Ishikawa (cell line): ENCODE results near the gene LARP4B.

Source experiments
- CEBPB ChIP-seq: IDR thresholded peaks from 2 replicates; pipeline ENCODE4 v1.6.1; 2012
- CREB1 ChIP-seq: IDR thresholded peaks from 2 replicates; pipeline ENCODE4 v1.6.1; 2012; ENCODE audit warnings: low read depth
- EGR1 ChIP-seq: IDR thresholded peaks from 2 replicates; pipeline ENCODE4 v1.6.1; 2012
- EP300 ChIP-seq: IDR thresholded peaks from 2 replicates; pipeline ENCODE4 v1.6.1; 2012; ENCODE audit warnings: borderline replicate concordance
- FOXM1 ChIP-seq: IDR thresholded peaks from 2 replicates; pipeline ENCODE4 v1.6.1; 2012; ENCODE audit warnings: low read depth, borderline replicate concordance
- NFIC ChIP-seq: IDR thresholded peaks from 2 replicates; pipeline ENCODE4 v1.6.1; 2012
- RAD21 ChIP-seq: IDR thresholded peaks from 2 replicates; pipeline ENCODE4 v1.6.1; 2012; ENCODE audit warnings: low read depth
- TAF1 ChIP-seq: IDR thresholded peaks from 2 replicates; pipeline ENCODE4 v1.6.1; 2012; ENCODE audit warnings: low read depth, mild to moderate bottlenecking
- TCF12 ChIP-seq: IDR thresholded peaks from 2 replicates; pipeline ENCODE4 v1.6.1; 2012; ENCODE audit warnings: low read depth
- YY1 ChIP-seq: IDR thresholded peaks from 2 replicates; pipeline ENCODE4 v1.6.1; 2012; ENCODE audit warnings: low read depth
- ZBTB7A ChIP-seq: IDR thresholded peaks from 2 replicates; pipeline ENCODE4 v1.6.1; 2012; ENCODE audit warnings: low read depth
- TF ChIP-seq, protein P1 (sequence below): IDR thresholded peaks from 2 replicates; pipeline ENCODE4 v1.6.1; 2012
- TF ChIP-seq, protein P2 (sequence below): IDR thresholded peaks from 2 replicates; pipeline ENCODE4 v1.6.1; 2012; ENCODE audit warnings: low read depth, mild to moderate bottlenecking
- TF ChIP-seq, protein P3 (sequence below): IDR thresholded peaks from 2 replicates; pipeline ENCODE4 v1.6.1; 2012

DNA sequence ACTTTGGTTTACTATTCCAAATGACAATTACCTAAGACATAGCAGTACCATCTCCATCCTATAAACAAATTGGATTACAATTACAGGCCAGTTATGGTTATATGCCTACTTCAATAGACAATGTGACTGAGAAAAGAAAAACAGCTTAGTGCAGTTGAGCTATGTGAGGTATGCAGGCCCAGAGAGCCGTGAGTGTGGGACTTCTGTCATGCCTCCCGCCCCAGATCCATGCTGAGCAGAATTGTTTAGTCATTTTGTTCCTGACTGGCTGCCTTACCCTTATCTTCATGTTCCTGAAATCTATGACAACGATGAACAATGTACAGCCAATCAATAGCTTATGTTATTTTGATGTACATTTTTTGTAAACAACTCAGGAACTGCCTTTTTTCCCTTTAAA, 21.7 kb downstream of the LARP4B start:
- TF ChIP-seq FOXM1 = no peak
- no peak for TF ChIP-seq CREB1
- TF ChIP-seq CEBPB = no peak
- TF ChIP-seq RAD21 = no peak
- TF ChIP-seq, protein P1, sequence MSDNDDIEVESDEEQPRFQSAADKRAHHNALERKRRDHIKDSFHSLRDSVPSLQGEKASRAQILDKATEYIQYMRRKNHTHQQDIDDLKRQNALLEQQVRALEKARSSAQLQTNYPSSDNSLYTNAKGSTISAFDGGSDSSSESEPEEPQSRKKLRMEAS = no peak
- TF ChIP-seq YY1 = no peak
- no peak for TF ChIP-seq EP300
- no peak for TF ChIP-seq NFIC
- no peak for TF ChIP-seq TAF1
- TF ChIP-seq, protein P2, sequence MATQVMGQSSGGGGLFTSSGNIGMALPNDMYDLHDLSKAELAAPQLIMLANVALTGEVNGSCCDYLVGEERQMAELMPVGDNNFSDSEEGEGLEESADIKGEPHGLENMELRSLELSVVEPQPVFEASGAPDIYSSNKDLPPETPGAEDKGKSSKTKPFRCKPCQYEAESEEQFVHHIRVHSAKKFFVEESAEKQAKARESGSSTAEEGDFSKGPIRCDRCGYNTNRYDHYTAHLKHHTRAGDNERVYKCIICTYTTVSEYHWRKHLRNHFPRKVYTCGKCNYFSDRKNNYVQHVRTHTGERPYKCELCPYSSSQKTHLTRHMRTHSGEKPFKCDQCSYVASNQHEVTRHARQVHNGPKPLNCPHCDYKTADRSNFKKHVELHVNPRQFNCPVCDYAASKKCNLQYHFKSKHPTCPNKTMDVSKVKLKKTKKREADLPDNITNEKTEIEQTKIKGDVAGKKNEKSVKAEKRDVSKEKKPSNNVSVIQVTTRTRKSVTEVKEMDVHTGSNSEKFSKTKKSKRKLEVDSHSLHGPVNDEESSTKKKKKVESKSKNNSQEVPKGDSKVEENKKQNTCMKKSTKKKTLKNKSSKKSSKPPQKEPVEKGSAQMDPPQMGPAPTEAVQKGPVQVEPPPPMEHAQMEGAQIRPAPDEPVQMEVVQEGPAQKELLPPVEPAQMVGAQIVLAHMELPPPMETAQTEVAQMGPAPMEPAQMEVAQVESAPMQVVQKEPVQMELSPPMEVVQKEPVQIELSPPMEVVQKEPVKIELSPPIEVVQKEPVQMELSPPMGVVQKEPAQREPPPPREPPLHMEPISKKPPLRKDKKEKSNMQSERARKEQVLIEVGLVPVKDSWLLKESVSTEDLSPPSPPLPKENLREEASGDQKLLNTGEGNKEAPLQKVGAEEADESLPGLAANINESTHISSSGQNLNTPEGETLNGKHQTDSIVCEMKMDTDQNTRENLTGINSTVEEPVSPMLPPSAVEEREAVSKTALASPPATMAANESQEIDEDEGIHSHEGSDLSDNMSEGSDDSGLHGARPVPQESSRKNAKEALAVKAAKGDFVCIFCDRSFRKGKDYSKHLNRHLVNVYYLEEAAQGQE = no peak
- TF ChIP-seq ZBTB7A = no peak
- TF ChIP-seq, protein P3, sequence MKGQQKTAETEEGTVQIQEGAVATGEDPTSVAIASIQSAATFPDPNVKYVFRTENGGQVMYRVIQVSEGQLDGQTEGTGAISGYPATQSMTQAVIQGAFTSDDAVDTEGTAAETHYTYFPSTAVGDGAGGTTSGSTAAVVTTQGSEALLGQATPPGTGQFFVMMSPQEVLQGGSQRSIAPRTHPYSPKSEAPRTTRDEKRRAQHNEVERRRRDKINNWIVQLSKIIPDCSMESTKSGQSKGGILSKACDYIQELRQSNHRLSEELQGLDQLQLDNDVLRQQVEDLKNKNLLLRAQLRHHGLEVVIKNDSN = no peak
- no peak for TF ChIP-seq EGR1
- TF ChIP-seq TCF12 = no peak
